HepG2 (cell line): Measurements from ENCODE around the gene CD3D. TPM values are rescaled to one million over a fixed set of nuclear protein-coding genes. Genes with fewer than 3 reads are reported as not detected.

Experiments
- ARID2 ChIP-seq: sonication (generic); formaldehyde crosslinking; IDR thresholded peaks from 2 replicates; pipeline ENCODE4 v1.8.1; 2022; ENCODE audit warnings: mild to moderate bottlenecking, missing genetic modification reagents, borderline replicate concordance
- ATF1 ChIP-seq: IDR thresholded peaks from 2 replicates; pipeline ENCODE4 v1.6.1; 2016; ENCODE audit warnings: mild to moderate bottlenecking, control low read depth
- BRD4 ChIP-seq: sonication (generic); formaldehyde crosslinking; IDR thresholded peaks from 2 replicates; pipeline ENCODE4 v1.4.0; 2020; ENCODE audit warnings: missing genetic modification reagents
- GABPA ChIP-seq, 2 experiments: IDR thresholded peaks; 2 replicates each; pipeline ENCODE4 v1.6.1; 2011 to 2016; ENCODE audit warnings: low read depth in 2 of 2, low read length in 1 of 2, missing biosample characterization in 1 of 2, missing genetic modification characterization in 1 of 2
- HDAC6 ChIP-seq: fragments of 200-600 bp; sonication (generic); IDR thresholded peaks from 2 replicates; pipeline ENCODE4 v1.7.0; 2017; ENCODE audit warnings: mild to moderate bottlenecking, antibody characterized with exemption, low read length, low read depth
- KDM1A ChIP-seq: IDR thresholded peaks from 2 replicates; pipeline ENCODE4 v1.6.1; 2016; ENCODE audit warnings: missing compliant biosample characterization
- KLF6 ChIP-seq: IDR thresholded peaks from 2 replicates; pipeline ENCODE4 v1.8.0; 2016; ENCODE audit warnings: missing biosample characterization, missing genetic modification reagents
- MAFG ChIP-seq: sonication (generic); formaldehyde crosslinking; IDR thresholded peaks from 2 replicates; pipeline ENCODE4 v1.5.1; 2020; ENCODE audit warnings: mild to moderate bottlenecking, missing genetic modification reagents
- PHF21A ChIP-seq: sonication (generic); formaldehyde crosslinking; IDR thresholded peaks from 2 replicates; pipeline ENCODE4 v1.5.0; 2020; ENCODE audit warnings: mild to moderate bottlenecking, missing genetic modification reagents
- POLR2AphosphoS5 ChIP-seq: IDR thresholded peaks from 2 replicates; pipeline ENCODE4 v1.6.1; 2012; ENCODE audit warnings: low read depth, low read length
- RXRB ChIP-seq: IDR thresholded peaks from 2 replicates; pipeline ENCODE4 v1.6.1; 2016; ENCODE audit warnings: borderline replicate concordance, missing genetic modification reagents, missing compliant biosample characterization
- SALL2 ChIP-seq: sonication (generic); formaldehyde crosslinking; IDR thresholded peaks from 2 replicates; pipeline ENCODE4 v1.8.1; 2023; ENCODE audit warnings: mild to moderate bottlenecking, missing genetic modification reagents, inconsistent platforms
- SMAD3 ChIP-seq: sonication (generic); formaldehyde crosslinking; IDR thresholded peaks from 2 replicates; pipeline ENCODE4 v1.4.0; 2020; ENCODE audit warnings: missing genetic modification reagents
- ZNF891 ChIP-seq: sonication (generic); formaldehyde crosslinking; IDR thresholded peaks from 2 replicates; pipeline ENCODE4 v1.5.0; 2020; ENCODE audit warnings: mild to moderate bottlenecking, missing genetic modification reagents
- polyA plus RNA-seq, 8 experiments: library from polyadenylated mRNA; depleted of rRNA in 3 of 8; stranded (reverse) in 7 of 8; unstranded in 1 of 8; fragments of >200 nt; fragmentation: Illumina TruSeq in 4 of 8; extraction: Trizol in 4 of 8; gene quantifications; 2 replicates each; pipeline versions ENCODE4 v1.2.1 to v1.2.3, GENCODE V29; 2011 to 2016; ENCODE audit warnings: low read depth in 4 of 8, missing spikeins in 1 of 8, mixed read lengths in 1 of 8; ENCODE audit not compliant: insufficient read depth in 1 of 8
- total RNA-seq, 5 experiments: library from RNA; depleted of rRNA; stranded (reverse); fragments of >200 nt; fragmentation: Illumina TruSeq; extraction: Trizol; gene quantifications; 2 replicates each; pipeline ENCODE4 v1.2.3, GENCODE V29; 2016; ENCODE audit warnings: low read depth in 1 of 5
- TF ChIP-seq, protein P1 (sequence below): sonication (generic); formaldehyde crosslinking; IDR thresholded peaks from 2 replicates; pipeline ENCODE4 v1.8.1; 2022; ENCODE audit warnings: low read depth, mild to moderate bottlenecking, missing genetic modification reagents
- TF ChIP-seq, protein P2 (sequence below): sonication (generic); formaldehyde crosslinking; IDR thresholded peaks from 2 replicates; pipeline ENCODE4 v1.8.0; 2023; ENCODE audit warnings: mild to moderate bottlenecking, missing genetic modification reagents
- TF ChIP-seq, protein P3 (sequence below): sonication (generic); formaldehyde crosslinking; IDR thresholded peaks from 2 replicates; pipeline ENCODE4; 2020; ENCODE audit warnings: missing genetic modification reagents, mild to moderate bottlenecking, borderline replicate concordance
- TF ChIP-seq, protein P4 (sequence below): IDR thresholded peaks from 2 replicates; pipeline ENCODE4 v1.6.1; 2016; ENCODE audit warnings: missing compliant biosample characterization, missing genetic modification reagents, borderline replicate concordance
- TF ChIP-seq, protein P5 (sequence below): IDR thresholded peaks from 2 replicates; pipeline ENCODE4 v1.6.1; 2016; ENCODE audit warnings: missing compliant biosample characterization, missing genetic modification reagents, borderline replicate concordance

The CD3D gene
- total and polyA plus RNA-seq, 2 of the 13 experiments (the other 11 are each of a cell fraction or from before 2014, with no cell fraction given) = 0.66 to 6.6 TPM

DNA sequence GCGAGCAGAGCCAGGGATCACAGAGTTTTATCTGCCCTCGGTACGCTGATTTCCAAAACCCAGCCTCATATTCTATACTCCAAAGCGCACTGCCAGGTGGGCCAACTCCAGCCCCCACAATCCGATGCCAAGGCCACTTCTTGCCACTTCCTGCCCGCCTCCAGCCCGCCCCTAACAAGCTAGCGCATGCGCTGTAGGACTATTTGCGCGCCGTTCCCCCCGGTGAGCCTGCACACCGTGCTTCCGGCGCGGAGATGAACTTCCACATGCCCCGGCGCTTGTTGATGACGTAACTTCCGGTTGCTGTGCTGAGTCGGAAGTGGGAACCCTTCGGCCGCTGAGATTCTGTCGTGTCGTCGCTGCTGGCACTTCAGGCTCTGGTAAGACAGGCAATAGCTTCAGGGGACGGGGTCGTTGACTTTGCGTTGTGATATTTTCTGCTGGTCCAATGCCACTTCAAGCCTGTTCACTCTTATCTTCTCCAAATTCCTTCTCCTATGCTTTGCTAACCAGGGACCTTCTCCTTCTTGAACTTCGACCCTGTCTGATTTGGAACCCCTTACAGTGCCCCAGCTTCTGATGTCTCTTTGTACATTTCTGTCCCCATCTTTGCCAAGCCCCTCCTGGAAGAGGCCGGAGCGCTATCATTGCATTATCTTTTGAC is 16.9 kb upstream of the CD3D start, which contains the start of gene UBE4A (continued):
- TF ChIP-seq, protein P1, sequence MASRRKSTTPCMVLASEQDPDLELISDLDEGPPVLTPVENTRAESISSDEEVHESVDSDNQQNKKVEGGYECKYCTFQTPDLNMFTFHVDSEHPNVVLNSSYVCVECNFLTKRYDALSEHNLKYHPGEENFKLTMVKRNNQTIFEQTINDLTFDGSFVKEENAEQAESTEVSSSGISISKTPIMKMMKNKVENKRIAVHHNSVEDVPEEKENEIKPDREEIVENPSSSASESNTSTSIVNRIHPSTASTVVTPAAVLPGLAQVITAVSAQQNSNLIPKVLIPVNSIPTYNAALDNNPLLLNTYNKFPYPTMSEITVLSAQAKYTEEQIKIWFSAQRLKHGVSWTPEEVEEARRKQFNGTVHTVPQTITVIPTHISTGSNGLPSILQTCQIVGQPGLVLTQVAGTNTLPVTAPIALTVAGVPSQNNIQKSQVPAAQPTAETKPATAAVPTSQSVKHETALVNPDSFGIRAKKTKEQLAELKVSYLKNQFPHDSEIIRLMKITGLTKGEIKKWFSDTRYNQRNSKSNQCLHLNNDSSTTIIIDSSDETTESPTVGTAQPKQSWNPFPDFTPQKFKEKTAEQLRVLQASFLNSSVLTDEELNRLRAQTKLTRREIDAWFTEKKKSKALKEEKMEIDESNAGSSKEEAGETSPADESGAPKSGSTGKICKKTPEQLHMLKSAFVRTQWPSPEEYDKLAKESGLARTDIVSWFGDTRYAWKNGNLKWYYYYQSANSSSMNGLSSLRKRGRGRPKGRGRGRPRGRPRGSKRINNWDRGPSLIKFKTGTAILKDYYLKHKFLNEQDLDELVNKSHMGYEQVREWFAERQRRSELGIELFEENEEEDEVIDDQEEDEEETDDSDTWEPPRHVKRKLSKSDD (CRISPR knock-in tag) = 0 out of 2 replicates have a peak, but pooled peaks have one; percentile 23
- TF ChIP-seq, protein P2, sequence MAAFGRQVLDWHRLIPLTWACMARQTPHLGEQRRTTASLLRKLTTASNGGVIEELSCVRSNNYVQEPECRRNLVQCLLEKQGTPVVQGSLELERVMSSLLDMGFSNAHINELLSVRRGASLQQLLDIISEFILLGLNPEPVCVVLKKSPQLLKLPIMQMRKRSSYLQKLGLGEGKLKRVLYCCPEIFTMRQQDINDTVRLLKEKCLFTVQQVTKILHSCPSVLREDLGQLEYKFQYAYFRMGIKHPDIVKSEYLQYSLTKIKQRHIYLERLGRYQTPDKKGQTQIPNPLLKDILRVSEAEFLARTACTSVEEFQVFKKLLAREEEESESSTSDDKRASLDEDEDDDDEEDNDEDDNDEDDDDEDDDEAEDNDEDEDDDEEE (CRISPR knock-in tag) = 0 out of 2 replicates have a peak, but pooled peaks have one; percentile 57
- TF ChIP-seq MAFG = no peak
- peak; percentile 64; the same call in 1 of the 2 replicates for TF ChIP-seq BRD4
- TF ChIP-seq RXRB (CRISPR knock-in tag) = peak; percentile 76; the same call in 1 of the 2 replicates
- no peak; the same call in 1 of the 2 replicates for TF ChIP-seq PHF21A (CRISPR knock-in tag)
- peak; percentile 79; the same call in 1 of the 2 replicates for TF ChIP-seq SMAD3 (CRISPR knock-in tag)
- TF ChIP-seq KDM1A = peak; percentile 83
- TF ChIP-seq SALL2 (CRISPR knock-in tag) = peak; percentile 94
- TF ChIP-seq KLF6 (CRISPR knock-in tag) = peak; percentile 81
- no peak for TF ChIP-seq HDAC6
- peak; percentile 99 for TF ChIP-seq ATF1
- TF ChIP-seq POLR2AphosphoS5 = peak; percentile 96
- no peak for TF ChIP-seq ZNF891 (CRISPR knock-in tag)
- peak; percentile 82 for TF ChIP-seq ARID2 (CRISPR knock-in tag)
- TF ChIP-seq GABPA (IDR thresholded peaks at IDR 0.05; ENCODE audit: low read depth, low read length) = peak; percentile 98
- TF ChIP-seq GABPA (CRISPR knock-in tag; IDR thresholded peaks at IDR 0.05; ENCODE audit: low read depth) = peak; percentile 100
- TF ChIP-seq, protein P3, sequence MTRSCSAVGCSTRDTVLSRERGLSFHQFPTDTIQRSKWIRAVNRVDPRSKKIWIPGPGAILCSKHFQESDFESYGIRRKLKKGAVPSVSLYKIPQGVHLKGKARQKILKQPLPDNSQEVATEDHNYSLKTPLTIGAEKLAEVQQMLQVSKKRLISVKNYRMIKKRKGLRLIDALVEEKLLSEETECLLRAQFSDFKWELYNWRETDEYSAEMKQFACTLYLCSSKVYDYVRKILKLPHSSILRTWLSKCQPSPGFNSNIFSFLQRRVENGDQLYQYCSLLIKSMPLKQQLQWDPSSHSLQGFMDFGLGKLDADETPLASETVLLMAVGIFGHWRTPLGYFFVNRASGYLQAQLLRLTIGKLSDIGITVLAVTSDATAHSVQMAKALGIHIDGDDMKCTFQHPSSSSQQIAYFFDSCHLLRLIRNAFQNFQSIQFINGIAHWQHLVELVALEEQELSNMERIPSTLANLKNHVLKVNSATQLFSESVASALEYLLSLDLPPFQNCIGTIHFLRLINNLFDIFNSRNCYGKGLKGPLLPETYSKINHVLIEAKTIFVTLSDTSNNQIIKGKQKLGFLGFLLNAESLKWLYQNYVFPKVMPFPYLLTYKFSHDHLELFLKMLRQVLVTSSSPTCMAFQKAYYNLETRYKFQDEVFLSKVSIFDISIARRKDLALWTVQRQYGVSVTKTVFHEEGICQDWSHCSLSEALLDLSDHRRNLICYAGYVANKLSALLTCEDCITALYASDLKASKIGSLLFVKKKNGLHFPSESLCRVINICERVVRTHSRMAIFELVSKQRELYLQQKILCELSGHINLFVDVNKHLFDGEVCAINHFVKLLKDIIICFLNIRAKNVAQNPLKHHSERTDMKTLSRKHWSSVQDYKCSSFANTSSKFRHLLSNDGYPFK (CRISPR knock-in tag) = peak; percentile 95
- TF ChIP-seq, protein P4, sequence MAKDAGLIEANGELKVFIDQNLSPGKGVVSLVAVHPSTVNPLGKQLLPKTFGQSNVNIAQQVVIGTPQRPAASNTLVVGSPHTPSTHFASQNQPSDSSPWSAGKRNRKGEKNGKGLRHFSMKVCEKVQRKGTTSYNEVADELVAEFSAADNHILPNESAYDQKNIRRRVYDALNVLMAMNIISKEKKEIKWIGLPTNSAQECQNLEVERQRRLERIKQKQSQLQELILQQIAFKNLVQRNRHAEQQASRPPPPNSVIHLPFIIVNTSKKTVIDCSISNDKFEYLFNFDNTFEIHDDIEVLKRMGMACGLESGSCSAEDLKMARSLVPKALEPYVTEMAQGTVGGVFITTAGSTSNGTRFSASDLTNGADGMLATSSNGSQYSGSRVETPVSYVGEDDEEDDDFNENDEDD = peak; percentile 64; the same call in 1 of the 2 replicates
- TF ChIP-seq, protein P5, sequence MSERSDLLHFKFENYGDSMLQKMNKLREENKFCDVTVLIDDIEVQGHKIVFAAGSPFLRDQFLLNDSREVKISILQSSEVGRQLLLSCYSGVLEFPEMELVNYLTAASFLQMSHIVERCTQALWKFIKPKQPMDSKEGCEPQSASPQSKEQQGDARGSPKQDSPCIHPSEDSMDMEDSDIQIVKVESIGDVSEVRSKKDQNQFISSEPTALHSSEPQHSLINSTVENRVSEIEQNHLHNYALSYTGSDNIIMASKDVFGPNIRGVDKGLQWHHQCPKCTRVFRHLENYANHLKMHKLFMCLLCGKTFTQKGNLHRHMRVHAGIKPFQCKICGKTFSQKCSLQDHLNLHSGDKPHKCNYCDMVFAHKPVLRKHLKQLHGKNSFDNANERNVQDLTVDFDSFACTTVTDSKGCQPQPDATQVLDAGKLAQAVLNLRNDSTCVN (CRISPR knock-in tag) = peak; percentile 66; the same call in 1 of the 2 replicates
